Spleen (tissue), 11 donors: ENCODE results near the gene TEDC1. TPM values are rescaled to one million over a fixed set of nuclear protein-coding genes. Genes with fewer than 3 reads are reported as not detected.

Source experiments
- DNase-seq: peaks from one replicate; pipeline ENCODE4 v3.0.0-alpha.2; 2020
- H3K27ac ChIP-seq, 8 donors: fragments of 200-600 bp; sonication (generic) in 7 of 8; 1 replicate in 4 of 8; 2 replicates in 4 of 8; pipeline versions ENCODE4 v1.5.0 to v1.8.0; 2016 to 2021; ENCODE audit warnings: inconsistent platforms in 4 of 8, mild to moderate bottlenecking in 4 of 8, moderate library complexity in 1 of 8
- H3K27me3 ChIP-seq, 7 donors: fragments of 200-600 bp; sonication (generic) in 6 of 7; replicated peaks in 1 of 7; 1 replicate in 4 of 7; 2 replicates in 3 of 7; pipeline versions ENCODE4 v1.5.0 to v1.8.0; 2016 to 2021; ENCODE audit warnings: inconsistent platforms in 3 of 7, mild to moderate bottlenecking in 1 of 7
- H3K36me3 ChIP-seq, 6 donors: fragments of 200-600 bp; sonication (generic) in 5 of 6; 1 replicate in 4 of 6; 2 replicates in 2 of 6; pipeline versions ENCODE4 v1.5.0 to v1.8.0; 2016 to 2021; ENCODE audit warnings: inconsistent platforms in 2 of 6
- H3K4me1 ChIP-seq, 6 donors: fragments of 200-600 bp; sonication (generic) in 5 of 6; 1 replicate in 3 of 6; 2 replicates in 3 of 6; pipeline versions ENCODE4 v1.5.0 to v1.8.0; 2016 to 2021; ENCODE audit warnings: inconsistent platforms in 3 of 6
- H3K4me3 ChIP-seq, 8 donors: fragments of 200-600 bp; sonication (generic) in 7 of 8; 1 replicate in 4 of 8; 2 replicates in 4 of 8; pipeline versions ENCODE4 v1.5.0 to v1.8.0; 2016 to 2021; ENCODE audit warnings: inconsistent platforms in 4 of 8, mild to moderate bottlenecking in 4 of 8, moderate library complexity in 2 of 8
- H3K9me3 ChIP-seq, 8 donors: fragments of 200-600 bp; sonication (generic) in 7 of 8; 1 replicate in 4 of 8; 2 replicates in 4 of 8; pipeline versions ENCODE4 v1.5.0 to v1.8.0; 2016 to 2021; ENCODE audit warnings: inconsistent platforms in 4 of 8
- CTCF ChIP-seq, 11 experiments: fragments of 200-600 bp in 7 of 11; fragments of 450-650 bp in 4 of 11; sonication (generic) in 4 of 11; IDR thresholded peaks in 8 of 11; conservative IDR thresholded peaks in 3 of 11; 1 replicate in 7 of 11; 2 replicates in 4 of 11; pipeline versions ENCODE4 v1.4.0 to v1.8.0; 2016 to 2021; ENCODE audit warnings: antibody characterized with exemption in 11 of 11, inconsistent platforms in 4 of 11, mild to moderate bottlenecking in 1 of 11
- POLR2A ChIP-seq, 3 donors: fragments of 450-650 bp; IDR thresholded peaks; one replicate each; pipeline ENCODE4 v1.5.1; 2017; ENCODE audit warnings: antibody characterized with exemption in 3 of 3, mild to moderate bottlenecking in 1 of 3
- POLR2AphosphoS5 ChIP-seq, 3 donors: sonication (generic); formaldehyde crosslinking; IDR thresholded peaks; one replicate each; pipeline ENCODE4 v1.5.1; 2017; ENCODE audit warnings: antibody characterized with exemption in 3 of 3
- WGBS, 5 donors: extraction: QIAGEN DNeasy Blood & Tissue Kit in 3 of 5; methylation state at CpG; one replicate each; pipeline versions ENCODE4 v1.1.5 to v1.1.7; 2013 to 2018; 5-methylcytosine and 5-hydroxymethylcytosine counted together
- intact Hi-C: fragments of 100-400 bp; cut with DNase I; formaldehyde crosslinking; loops from one replicate; pipeline ENCODE4 v1.15.0; 2023; ENCODE audit warnings: low total_unique reads
- polyA plus RNA-seq, 3 donors: library from polyadenylated mRNA; stranded (reverse); fragments of 200-250 nt; gene quantifications; one replicate each; pipeline ENCODE4 v1.2.1, GENCODE V29; 2013
- total RNA-seq, 7 donors: library from RNA; depleted of rRNA in 3 of 7; stranded (reverse); fragments of >200 nt in 3 of 7; fragmentation: NEBNext Ultra II Directional in 4 of 7; extraction: Animal tissue kit (Norgen Biotek cat#: 25700) in 4 of 7; gene quantifications; one replicate each; pipeline versions ENCODE4 v1.1.0 to v1.2.1, GENCODE V29; 2016 to 2021
- donor health status: healthy with polysubstance abuse.
- donor health status: DM: no; HTN: no; CAD: no; lungs with moderate emphysema.
- donor health status: DM: no; HTN: no; CAD: no.
- donor health status: Bipolar disorder and iron deficiency.
- donor health status: healthy.
- donor health status: DM: no; HTN: no; CAD: no.
- donor health status: DM: yes; HTN: yes; CAD: no.

The TEDC1 gene
- total and polyA plus RNA-seq, 10 donors = 5.3 to 31.5 (median 12.3) TPM

GRCh38 chr14:105503935-105504692, 13.1 kb downstream of the TEDC1 start:
- no peaks in the 10 kb centered on the region for H3K9me3 ChIP-seq
- WGBS, 5 donors = 73 to 82% (median 77%) methylated on average over 23 to 29 of the region's 29 CpGs
- TF ChIP-seq POLR2A (IDR thresholded peaks at IDR 0.05) (no peak), CTCF (IDR thresholded peaks at IDR 0.05 in 8 of 11, conservative IDR thresholded peaks at IDR 0.05 in 3 of 11) (no peak), POLR2AphosphoS5 (IDR thresholded peaks at IDR 0.05) (no peak)
- no peak overlapping the region for H3K27ac ChIP-seq
- intact Hi-C loops = no loop called here
- DNase-seq = no peak
- H3K4me1 ChIP-seq = no peaks in the 10 kb centered on the region
- H3K36me3 ChIP-seq = peaks cover 0 to 1% (median 0%) of the 10 kb centered on the region in 6 donors
- no peak overlapping the region for H3K4me3 ChIP-seq
- H3K27me3 ChIP-seq = peaks cover 0 to 29% (median 5%) of the 10 kb centered on the region in 7 donors

- H3K36me3 ChIP-seq = no peaks in the 10 kb centered on the region
- no peak for DNase-seq
- intact Hi-C loops = no loop called here
- peaks cover 0 to 38% (median 5%) of the 10 kb centered on the region in 7 donors for H3K27me3 ChIP-seq
- H3K9me3 ChIP-seq = no peaks in the 10 kb centered on the region
- H3K4me1 ChIP-seq = no peaks in the 10 kb centered on the region
- TF ChIP-seq CTCF (IDR thresholded peaks at IDR 0.05 in 8 of 11, conservative IDR thresholded peaks at IDR 0.05 in 3 of 11) = no peak
- TF ChIP-seq POLR2AphosphoS5 (IDR thresholded peaks at IDR 0.05) = no peak
- no peak overlapping the region for H3K27ac ChIP-seq
- 88 to 96% (median 94%) methylated on average over 12 to 16 of the region's 16 CpGs for WGBS, 5 donors
- H3K4me3 ChIP-seq = no peak overlapping the region
Measured at GRCh38 chr14:105505101-105505500, 14.1 kb downstream of the TEDC1 start.

GRCh38 chr14:105507247-105507646, 16.2 kb downstream of the TEDC1 start:
- Histone ChIP-seq H3K9me3 (no peaks in the 10 kb centered on the region), H3K36me3 (no peaks in the 10 kb centered on the region), H3K4me3 (no peak overlapping the region), H3K27me3 (peaks cover 0 to 58% (median 8%) of the 10 kb centered on the region in 7 donors), H3K4me1 (no peaks in the 10 kb centered on the region), H3K27ac (no peak overlapping the region)
- DNase-seq = no peak
- intact Hi-C loops = no loop called here
- TF ChIP-seq POLR2AphosphoS5 (IDR thresholded peaks at IDR 0.05) = no peak
- no peak for TF ChIP-seq CTCF (IDR thresholded peaks at IDR 0.05 in 8 of 11, conservative IDR thresholded peaks at IDR 0.05 in 3 of 11)
- TF ChIP-seq POLR2A (IDR thresholded peaks at IDR 0.05) = no peak
- WGBS, 5 donors = 61 to 68% (median 63%) methylated on average over 14 to 17 of the region's 17 CpGs

- Histone ChIP-seq H3K36me3 (no peaks in the 10 kb centered on the region), H3K4me3 (no peak overlapping the region), H3K27ac (no peak overlapping the region), H3K4me1 (no peaks in the 10 kb centered on the region), H3K27me3 (peaks cover 0 to 58% (median 8%) of the 10 kb centered on the region in 7 donors), H3K9me3 (no peaks in the 10 kb centered on the region)
- intact Hi-C loops = no loop called here
- 77 to 86% (median 84%) methylated on average over 15 to 16 of the region's 16 CpGs for WGBS, 5 donors
- DNase-seq = no peak
- no peak for TF ChIP-seq CTCF (IDR thresholded peaks at IDR 0.05 in 8 of 11, conservative IDR thresholded peaks at IDR 0.05 in 3 of 11)
Measured at GRCh38 chr14:105508069-105508468, 17.0 kb downstream of the TEDC1 start.
